DMS114 treated with DMSO at 0.1 percent for 48 hours (cell line): ENCODE results near the gene GPR183.
"Not testable (repeated sequence)": the region's sequence is repeated elsewhere in the genome, so short reads cannot be mapped to it uniquely, and the experiment has no call there.

Experiments used
- DNase-seq: peaks from one replicate; lab custom pipeline; 2025; ENCODE audit not compliant: unreplicated experiment; lab: John Stamatoyannopoulos, UW

Gene GPR183

DNA sequence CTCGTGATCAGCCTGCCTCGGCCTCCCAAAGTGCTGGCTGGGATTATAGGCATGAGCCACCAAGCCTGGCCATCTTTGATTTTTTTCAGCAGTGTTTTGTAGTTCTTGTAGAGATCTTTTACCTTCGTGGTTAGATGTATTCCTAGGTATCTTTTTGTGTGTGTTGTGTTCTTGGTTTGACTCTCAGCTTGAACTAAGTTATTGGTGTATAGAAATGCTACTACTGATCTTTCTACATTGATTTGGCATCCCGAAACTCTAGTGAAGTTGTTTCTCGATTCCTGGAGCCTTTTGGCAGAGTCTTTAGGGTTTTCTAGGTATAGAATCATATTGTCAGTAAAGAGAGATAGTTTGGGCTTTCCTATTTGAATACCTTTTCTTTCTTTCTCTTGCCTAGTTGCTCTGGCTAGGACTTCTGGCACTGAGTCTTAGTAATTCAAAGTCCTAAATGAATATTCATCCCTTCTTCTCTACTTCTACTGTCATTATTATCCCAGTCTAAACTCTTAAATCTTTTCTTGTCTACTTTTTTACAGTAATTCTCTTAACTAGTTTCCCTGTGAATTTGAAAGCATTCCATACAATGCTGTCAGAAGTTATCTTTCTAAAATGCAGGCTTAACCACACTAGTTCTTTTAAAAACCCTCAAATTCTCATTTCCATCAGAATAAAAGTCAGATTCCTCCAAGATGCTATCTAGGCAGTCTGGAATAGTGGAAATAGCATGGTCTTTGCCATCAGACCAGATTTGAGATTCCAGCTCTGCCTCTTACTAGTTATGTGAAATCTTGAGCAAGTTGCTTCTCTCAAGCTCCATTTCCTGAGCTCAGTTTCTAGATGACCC is 56.0 kb downstream of the GPR183 start:
- DNase-seq: no peak

DNA sequence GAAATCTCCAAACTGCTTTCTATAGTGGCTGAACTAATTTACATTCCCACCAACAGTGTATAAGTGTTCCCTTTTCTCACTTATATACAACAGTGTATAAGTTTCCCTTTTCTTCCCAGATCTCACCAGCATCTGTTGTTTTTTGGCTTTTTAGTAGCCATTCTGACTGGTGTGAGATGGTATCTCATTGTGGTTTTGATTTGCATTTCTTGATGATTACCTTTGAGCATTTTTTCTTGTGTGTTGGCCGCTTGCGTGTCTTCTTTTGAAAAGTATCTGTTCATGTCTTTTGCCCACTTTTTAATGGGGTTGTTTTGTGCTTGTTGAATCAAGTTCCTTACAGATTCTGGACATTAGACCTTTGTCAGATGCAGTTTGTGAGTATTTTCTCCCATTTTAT is 57.6 kb downstream of the GPR183 start:
- DNase-seq: not testable (repeated sequence)

DNA sequence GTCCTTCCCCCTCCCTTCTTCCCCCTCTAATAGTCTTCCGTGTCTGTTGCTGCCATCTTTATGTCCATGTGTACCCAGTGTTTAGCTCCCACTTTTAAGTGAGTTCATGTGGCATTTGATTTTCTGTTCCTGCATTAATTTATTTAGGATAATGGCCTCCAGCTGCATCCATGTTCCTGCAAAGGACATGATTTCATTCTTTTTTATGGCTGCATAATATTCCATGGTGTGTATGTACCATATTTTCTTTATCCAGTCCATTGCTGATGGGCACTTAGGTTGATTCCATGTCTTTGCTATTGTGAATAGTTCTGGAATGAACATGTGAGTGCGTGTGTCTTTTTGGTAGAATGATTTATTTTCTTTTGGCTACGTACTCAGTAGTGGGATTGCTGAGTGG is 58.0 kb downstream of the GPR183 start:
- not testable (repeated sequence) for DNase-seq

- DNase-seq: no peak
Observed at GRCh38 chr13:99246100-99246499, 61.1 kb downstream of the GPR183 start.
